ENCODE measurements around the gene NAXE.
"Not testable (repeated sequence)": the region's sequence is repeated elsewhere in the genome, so short reads cannot be mapped to it uniquely, and the experiment has no call there.

Gene NAXE

GRCh38 chr1:156591432-156592157, at the start of gene NAXE:
TSS of gene NAXE (plus strand) at chr1:156591776. CDS start at chr1:156591805, 29 bp downstream.
- DNase-seq = peak; percentile 64

DNA sequence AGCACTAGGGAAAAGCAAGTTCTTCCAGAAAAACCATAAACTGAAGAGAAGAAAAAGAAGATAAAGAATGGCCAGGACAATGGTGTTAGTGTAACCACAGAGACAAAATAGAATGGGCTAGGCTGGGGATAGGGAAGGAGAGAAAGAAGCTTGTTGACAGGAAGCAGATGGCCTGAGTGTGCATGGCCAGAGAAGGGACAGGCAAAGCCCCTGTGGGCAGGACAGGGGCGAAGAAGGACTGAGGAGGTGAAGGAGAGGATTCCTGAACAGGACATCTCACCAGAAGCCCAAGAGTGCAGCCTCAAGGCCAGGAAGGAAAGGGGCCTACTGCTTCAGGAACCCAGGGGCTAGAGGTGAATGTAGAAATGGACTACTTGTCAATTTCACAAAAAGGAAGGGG, 48.5 kb upstream of the NAXE start:
- DNase-seq = no peak

- DNase-seq = no peak
Observed at GRCh38 chr1:156544592-156545102, 46.9 kb upstream of the NAXE start.

DNA sequence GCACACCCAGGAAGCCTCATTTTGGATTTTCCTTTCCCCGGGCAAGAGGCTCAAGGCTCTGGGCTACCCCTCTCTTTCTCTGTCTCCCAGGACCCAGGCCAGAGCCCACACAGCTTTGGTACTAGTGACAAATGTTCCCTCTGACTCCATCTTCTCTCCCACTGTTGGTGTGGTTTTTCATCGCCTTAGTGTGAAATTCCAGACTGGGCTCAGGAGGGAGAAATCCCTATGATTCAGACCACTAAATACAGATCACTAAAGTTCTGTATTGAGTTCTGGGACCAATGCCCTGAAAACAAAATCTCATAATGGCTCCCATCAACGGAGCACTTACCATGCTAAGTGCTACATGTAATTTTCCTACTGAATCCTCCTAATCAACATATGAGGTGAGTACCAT, 45.3 kb upstream of the NAXE start:
- no peak for DNase-seq

DNA sequence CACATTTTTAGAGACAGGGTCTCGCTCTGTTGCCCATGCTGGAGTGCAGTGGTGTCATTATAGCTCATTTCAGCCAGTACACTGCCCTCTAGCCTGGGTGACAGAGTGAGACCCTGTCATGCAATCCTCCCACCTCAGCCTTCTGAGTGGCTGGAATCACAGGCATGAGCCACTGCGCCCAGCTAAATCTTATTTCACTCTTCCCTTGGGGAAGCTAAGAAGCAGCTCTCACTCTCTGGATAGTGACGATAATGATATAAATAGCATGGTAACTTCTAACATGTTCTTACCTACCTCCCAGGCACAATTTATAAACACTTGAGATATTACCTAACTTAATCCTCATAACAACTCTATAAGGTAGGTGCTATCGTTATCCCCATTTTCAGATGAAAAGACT, 44.1 kb upstream of the NAXE start:
- DNase-seq = no peak

DNA sequence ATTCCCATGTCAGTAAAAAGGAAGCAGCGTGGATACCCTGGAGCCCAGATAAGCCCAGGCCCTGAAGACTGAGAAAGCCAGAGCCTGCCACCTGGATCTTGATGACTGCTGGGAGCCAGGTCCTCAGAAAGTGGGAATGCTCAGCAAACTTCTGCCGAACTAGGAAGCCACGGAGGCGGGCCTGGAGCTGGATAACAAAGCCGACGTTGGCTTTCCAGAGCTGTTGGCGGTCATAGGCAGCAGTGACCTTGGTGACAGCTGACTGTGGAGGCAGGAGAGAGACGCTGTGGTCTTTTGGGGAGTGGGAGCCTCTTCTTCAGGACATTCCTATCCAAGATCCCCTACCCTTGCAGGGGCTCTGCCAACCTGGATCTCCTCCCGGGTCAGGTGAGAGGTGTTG, 43.6 kb upstream of the NAXE start:
- no peak for DNase-seq

GRCh38 chr1:156549390-156549789, 42.2 kb upstream of the NAXE start:
- no peak for DNase-seq

- no peak for DNase-seq
Observed at GRCh38 chr1:156549831-156550230, 41.7 kb upstream of the NAXE start.

- no peak for DNase-seq
Observed at GRCh38 chr1:156550346-156550745, 41.2 kb upstream of the NAXE start.

GRCh38 chr1:156551066-156551643, 40.4 kb upstream of the NAXE start:
- DNase-seq = no peak

- no peak for DNase-seq
Observed at GRCh38 chr1:156551869-156552268, 39.7 kb upstream of the NAXE start.

DNA sequence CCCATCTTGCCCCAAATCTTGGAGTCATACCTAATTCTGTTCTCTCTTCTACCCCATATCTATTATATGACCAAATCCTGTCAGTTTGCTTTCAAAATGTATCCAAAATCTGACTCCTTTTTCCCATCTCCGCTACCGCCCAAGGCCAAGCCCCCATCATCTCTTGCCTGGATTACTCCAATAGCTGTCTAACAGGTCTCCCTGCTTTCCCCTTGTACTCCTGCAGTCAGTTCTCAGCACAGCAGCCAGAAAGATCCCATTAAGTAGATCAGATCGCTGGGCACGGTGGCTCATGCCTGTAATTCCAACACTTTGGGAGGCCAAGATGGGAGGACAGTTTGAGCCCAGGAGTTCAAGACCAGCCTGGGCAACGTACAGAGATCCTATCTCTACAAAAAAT, 39.1 kb upstream of the NAXE start:
- no peak for DNase-seq

DNA sequence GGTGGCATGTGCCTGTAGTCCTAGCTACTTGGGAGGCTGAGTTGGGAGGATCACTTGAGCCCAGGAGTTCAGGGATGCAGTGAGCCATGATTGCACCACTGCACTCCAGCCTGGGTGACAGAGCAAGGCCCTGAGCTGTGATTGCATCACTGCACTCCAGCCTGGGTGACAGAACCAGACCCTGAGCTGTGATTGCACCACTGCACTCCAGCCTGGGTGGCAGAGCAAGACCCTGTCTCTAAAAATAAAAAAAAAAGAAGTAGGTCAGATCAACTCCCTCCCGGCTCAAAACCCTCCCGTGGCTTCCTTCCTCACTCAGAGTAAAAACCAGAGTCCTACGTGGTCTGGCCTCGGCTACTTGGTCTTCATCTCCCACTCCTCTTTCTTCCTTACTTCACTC, 38.6 kb upstream of the NAXE start:
- DNase-seq = not testable (repeated sequence)

GRCh38 chr1:156553860-156554485, 37.6 kb upstream of the NAXE start:
- DNase-seq = no peak

DNA sequence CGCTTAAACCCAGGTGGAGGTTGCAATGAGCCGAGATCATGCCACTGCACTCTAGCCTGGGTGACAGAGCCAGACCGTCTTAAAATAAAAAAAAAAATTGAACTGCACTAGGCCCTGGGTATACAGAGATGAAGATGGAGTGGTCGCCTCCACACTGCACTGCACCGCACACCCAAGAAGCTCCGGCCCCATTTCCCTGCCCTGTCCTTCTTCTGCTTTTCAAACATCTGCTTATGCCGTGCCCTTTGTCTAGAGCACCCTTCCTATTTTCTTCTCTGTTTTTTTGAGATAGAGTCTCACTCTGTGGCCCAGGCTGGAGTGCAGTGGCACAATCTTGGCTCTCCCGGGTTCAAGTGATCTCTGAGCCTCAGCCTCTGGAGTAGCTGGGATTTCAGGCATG, 36.6 kb upstream of the NAXE start:
- no peak for DNase-seq

GRCh38 chr1:156555715-156556114, 35.9 kb upstream of the NAXE start:
- DNase-seq = no peak

- no peak for DNase-seq
Observed at GRCh38 chr1:156556354-156556753, 35.2 kb upstream of the NAXE start.

- no peak for DNase-seq
Observed at GRCh38 chr1:156559086-156559796, 32.3 kb upstream of the NAXE start.

DNA sequence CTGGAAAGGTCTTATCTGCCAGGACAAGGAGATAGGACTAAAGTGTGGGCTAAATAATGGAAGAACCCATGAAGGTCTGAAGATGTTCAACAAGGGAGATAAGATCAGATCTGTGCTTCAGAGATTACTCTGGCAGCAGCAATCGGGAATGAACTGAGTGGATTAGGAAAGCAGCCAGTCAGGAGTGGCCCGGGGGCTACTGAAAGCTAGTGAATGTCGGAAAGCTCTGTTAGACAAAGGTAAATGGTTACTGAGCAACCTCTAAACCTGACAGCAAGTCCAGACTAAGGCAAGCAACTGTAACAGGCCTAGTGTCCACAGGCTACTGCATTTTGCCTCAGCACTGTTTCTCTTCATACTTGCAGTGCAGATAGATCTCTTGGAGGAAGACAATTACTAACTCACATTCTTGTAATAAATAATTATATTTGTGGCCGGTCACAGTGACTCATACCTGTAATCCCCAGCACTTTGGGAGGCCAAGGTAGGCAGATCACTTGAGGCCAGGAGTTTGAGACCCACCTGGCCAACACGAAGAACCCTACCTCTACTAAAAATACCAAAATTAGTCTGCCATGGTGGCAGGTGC, 31.7 kb upstream of the NAXE start:
- no peak for DNase-seq

DNA sequence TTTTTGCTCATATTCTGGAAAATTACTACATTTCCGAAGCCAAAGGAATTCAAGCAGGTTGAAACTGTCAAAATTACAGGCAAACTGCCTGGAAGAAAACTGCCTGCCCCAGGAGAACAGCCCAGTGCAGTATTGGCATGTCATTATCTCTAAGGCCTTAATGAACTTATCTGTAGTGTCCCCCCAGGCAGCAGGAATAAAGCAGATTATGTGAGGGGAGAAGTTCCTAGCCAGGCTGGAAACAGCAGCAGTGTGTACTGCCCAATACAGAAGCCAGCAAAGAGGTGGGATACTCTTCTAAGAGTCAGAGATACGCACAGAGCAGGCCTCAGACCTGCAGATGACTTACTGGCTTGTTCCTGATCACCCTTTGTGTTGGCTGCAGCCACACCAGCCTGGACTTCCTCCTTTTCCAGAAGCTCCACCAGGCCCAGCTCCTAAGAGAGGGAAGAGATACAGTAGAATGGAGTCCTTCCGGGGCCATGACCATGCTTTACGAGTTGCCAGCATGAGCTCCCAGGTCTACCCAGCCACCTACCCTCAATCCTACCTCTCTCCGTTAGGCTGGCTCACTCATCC, 30.9 kb upstream of the NAXE start:
- no peak for DNase-seq

DNA sequence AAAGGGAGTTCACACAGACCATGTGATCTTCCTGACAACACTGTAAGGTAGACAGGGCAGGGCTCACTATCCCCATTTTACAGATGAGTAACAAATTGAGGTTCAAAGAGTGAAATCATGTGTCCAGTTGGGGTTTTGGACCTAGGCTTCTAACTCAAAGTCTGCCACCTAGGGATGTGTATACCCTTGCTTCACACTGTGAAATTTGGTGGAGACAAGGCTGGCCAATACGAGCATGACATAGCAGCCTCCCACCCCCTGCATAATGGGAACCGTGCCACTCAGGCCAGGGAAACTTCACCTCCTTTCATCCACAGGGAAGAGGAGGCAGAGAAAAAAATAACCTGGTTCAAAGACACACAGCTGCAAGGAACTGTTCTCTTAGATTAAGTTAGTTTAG, 26.1 kb upstream of the NAXE start:
- no peak for DNase-seq

- no peak for DNase-seq
Observed at GRCh38 chr1:156566436-156566835, 25.1 kb upstream of the NAXE start.
